GM18505 (cell line): Measurements from ENCODE around the gene ZBTB7C.

Experiments used
- ATAC-seq: cut with Tn5 transposase; IDR thresholded peaks from one replicate; pipeline ENCODE4 v1.9.1; 2021; ENCODE audit not compliant: unreplicated experiment
- POLR2A ChIP-seq: IDR thresholded peaks from 4 replicates; pipeline ENCODE4 v1.6.1; 2011; ENCODE audit warnings: borderline replicate concordance; ENCODE audit not compliant: insufficient read depth, insufficient read length; ENCODE audit errors: extremely low read depth

The ZBTB7C gene

GRCh38 chr18:48207733-48208132 is 201.4 kb downstream of the ZBTB7C start:
- no peak for ATAC-seq
- no peak for TF ChIP-seq POLR2A

GRCh38 chr18:48206887-48207286 is 202.3 kb downstream of the ZBTB7C start:
- TF ChIP-seq POLR2A: no peak
- no peak for ATAC-seq

- no peak for ATAC-seq
- no peak for TF ChIP-seq POLR2A
Observed at GRCh38 chr18:48203961-48204666, 205.1 kb downstream of the ZBTB7C start.

- ATAC-seq: no peak
- TF ChIP-seq POLR2A: no peak
Observed at GRCh38 chr18:48203288-48203945, 205.8 kb downstream of the ZBTB7C start.

- no peak for ATAC-seq
- TF ChIP-seq POLR2A: no peak
Observed at GRCh38 chr18:48202350-48203260, 206.6 kb downstream of the ZBTB7C start.

- TF ChIP-seq POLR2A: no peak
- no peak for ATAC-seq
Observed at GRCh38 chr18:48202006-48202348, 207.2 kb downstream of the ZBTB7C start.

GRCh38 chr18:48201337-48202005 is 207.7 kb downstream of the ZBTB7C start:
- no peak for ATAC-seq
- no peak for TF ChIP-seq POLR2A

- no peak for TF ChIP-seq POLR2A
- ATAC-seq: no peak
Observed at GRCh38 chr18:48200631-48201336, 208.4 kb downstream of the ZBTB7C start.

- TF ChIP-seq POLR2A: no peak
- ATAC-seq: no peak
Observed at GRCh38 chr18:48199399-48199798, 209.8 kb downstream of the ZBTB7C start.

GRCh38 chr18:48197819-48198218 is 211.4 kb downstream of the ZBTB7C start:
- no peak for TF ChIP-seq POLR2A
- ATAC-seq: no peak

- ATAC-seq: no peak
- no peak for TF ChIP-seq POLR2A
Observed at GRCh38 chr18:48195787-48196186, 213.4 kb downstream of the ZBTB7C start.

- no peak for ATAC-seq
- TF ChIP-seq POLR2A: no peak
Observed at GRCh38 chr18:48194591-48195181, 214.5 kb downstream of the ZBTB7C start.

GRCh38 chr18:48193521-48194492 is 215.4 kb downstream of the ZBTB7C start:
- no peak for TF ChIP-seq POLR2A
- ATAC-seq: no peak
